Amniotic epithelial cell (primary cell): ENCODE results near the gene FAM171A1.
"Not testable (repeated sequence)": the region's sequence is repeated elsewhere in the genome, so short reads cannot be mapped to it uniquely, and the experiment has no call there.

ENCODE experiments used
- DNase-seq: peaks from one replicate; pipeline ENCODE4 v3.0.0-alpha.2; 2010; ENCODE audit warnings: low read depth

FAM171A1 gene

DNA sequence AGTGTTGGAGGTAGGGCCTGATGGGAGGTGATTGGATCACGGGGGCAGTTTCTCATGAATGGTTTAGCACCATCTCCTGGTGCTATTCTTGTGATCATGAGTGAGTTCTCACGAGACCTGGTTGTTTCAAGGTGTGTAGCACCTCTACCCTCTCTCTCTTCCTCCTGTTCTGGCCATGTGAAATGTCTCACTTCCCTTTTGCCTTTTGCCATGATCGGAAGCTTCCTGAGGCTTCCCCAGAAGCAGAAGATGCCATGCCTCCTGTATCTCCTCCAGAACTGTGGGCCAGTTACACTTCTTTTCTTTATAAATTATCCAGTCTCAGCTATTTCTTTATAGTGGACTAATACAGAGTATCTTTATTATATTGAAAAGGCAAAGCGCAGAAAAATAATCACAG is 90.1 kb downstream of the FAM171A1 start:
- no peak for DNase-seq

DNA sequence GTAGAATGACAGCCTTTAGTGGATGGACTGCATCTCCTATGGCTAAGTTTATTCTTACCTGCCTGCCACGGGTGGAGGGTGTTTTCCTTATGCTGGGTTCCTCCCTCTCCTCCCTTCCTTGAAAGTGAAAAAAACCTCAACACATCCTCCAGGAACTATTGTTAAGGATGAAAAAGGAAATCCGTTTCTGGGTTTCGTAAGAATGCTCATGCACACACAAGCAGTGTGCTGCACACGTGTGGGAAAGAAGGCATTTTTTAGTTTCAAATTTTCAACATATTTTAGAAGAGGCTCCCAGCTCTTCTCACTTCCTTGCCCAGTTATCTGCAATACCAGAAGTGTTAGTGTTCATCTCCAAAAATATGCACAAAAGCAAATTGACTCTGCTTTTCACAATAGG is 90.6 kb downstream of the FAM171A1 start:
- no peak for DNase-seq

DNA sequence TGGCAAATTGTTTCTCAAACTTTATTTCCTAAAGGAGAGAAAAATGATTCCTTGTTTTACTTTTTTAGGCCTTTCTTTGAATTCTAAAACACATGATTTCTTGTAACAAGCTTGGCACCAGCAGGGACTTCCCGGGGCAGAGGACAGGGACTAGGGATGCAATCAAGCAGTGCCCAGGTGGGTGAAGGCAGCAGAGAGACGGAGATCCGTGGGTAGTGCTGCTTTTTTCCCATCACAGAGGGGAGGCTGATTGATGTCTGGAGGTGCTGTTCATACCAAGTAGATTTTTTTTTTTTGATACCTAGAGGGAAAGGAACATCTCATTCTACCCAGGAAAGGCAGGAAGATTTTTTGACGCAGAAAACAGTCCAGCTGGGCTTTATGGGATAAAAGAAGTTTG is 91.9 kb downstream of the FAM171A1 start:
- no peak for DNase-seq

DNA sequence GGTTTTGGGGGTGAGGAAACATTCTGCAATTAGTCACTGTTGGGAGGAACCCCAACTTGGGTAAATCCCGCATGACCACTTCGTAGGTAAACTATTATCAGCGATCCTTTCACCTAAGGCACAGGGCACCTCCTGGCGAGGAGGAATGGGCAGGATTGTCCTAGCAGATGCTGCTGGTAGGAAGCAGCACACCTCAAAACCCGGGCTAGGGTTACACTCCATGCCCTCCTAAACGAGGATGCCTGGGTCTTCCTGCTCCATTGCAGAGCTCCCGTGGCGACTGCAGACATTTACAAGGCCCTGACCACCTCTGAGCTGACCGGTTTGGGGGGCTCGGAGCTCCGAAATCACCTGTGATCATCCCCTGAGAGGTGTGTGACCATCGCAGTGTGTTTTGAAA is 92.3 kb downstream of the FAM171A1 start:
- no peak for DNase-seq

DNA sequence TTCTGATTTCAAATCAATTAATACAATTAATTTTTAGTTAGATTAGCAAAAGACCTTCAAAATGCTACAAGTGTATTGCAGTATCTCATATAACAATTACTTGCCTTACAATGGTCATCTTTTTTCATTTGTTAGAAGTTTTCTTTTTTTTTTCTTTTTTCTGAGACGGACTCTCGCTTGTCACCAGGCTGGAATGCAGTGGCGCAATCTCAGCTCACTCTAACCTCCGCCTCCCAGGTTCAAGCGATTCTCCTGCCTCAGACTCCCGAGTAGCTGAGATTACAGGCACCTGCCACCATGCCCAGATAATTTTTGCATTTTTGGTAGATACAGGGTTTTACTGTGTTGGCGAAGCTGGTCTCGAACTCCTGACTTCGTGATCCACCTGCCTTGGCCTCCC is 95.0 kb downstream of the FAM171A1 start:
- DNase-seq = peak; percentile 40

DNA sequence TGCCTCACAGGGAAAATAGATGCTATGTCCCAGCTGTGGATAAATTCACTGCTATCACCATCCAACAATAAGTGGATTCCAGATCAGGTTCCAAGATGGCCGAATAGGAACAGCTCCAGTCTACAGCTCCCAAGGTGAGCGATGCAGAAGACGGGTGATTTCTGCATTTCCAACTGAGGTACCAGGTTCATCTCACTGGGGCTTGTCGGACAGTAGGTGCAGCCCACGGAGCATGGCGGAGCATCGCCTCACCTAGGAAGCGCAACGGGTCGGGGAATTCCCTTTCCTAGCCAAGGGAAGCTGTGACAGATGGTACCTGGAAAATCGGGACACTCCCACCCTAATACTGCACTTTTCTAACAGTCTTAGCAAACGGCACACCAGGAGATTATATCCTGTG is 101.3 kb downstream of the FAM171A1 start:
- not testable (repeated sequence) for DNase-seq

DNA sequence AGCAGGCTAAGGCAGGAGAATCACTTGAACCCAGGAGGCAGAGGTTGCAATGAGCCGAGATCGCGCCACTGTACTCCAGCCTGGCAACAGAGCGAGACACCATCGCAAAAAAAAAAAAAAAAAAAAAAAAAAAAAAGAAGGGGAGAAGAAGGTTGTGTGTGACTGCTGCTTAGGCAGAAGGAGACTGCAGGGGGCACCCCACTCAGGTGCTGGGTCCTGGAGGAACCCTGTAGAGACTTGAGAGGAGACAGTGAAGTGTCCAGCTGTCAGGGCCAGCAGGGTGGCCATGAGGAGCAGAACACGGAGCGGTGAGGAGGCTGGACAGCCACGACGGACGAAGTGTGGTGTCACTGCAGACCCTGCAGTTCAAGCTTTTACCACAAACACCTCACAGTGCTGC is 103.6 kb downstream of the FAM171A1 start:
- DNase-seq = no peak

DNA sequence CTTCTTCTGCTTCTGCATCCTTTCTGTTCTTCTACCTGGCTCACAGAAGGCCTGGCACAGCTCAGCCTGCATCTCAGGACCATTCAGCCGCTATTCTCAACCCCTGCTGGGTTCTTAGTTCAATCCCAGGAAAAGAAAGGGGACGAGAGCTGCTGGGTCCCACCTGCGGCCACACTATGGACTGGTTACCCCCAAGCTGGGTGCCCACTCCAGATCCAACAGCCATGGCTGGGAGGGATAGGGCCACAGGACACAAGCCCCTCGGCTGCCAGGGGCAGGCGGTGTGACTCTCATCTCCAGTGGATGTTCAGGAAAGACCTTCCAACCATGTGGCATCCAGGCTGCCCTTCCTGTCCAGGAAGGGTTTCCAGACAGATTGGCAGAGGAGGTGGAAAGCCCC is 105.0 kb downstream of the FAM171A1 start:
- no peak for DNase-seq

DNA sequence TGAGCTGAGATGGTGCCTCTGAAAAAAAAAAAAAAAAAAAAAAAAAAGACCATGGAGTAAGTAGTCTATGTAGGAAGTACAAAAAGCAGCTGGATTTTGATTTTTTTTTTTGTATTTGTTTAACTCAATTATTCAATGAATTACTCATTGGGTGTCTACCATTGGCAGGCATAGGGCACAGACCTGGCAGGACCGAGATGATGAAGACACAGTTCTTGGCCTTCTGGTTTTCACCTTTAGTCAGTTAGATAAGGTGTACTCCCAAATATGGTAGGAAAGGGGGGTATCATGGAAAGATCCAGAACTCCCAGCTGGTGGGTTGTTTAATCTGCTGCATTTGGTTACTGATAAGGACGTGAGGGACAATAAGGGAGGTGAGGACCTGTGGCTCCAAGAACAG is 105.5 kb downstream of the FAM171A1 start:
- DNase-seq = no peak

DNA sequence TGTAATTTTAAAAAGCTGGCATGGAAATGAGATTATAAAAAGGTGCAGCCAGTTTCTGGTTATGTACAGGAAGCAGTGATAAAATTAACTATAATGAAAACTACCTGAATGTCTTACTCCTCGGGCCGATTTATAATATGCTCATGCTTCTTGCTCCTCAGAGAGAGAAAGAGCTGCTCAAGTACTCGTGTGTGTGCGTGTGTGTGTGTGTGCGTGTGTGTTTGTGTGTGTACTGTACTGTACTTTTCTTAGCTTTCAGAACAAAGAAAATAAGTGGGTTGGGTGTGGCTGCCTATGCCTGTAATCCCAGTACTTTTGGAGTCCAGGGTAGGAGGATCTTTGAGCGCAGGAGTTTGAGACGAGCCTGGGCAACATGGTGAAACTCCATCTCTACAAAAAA is 106.0 kb downstream of the FAM171A1 start:
- no peak for DNase-seq

DNA sequence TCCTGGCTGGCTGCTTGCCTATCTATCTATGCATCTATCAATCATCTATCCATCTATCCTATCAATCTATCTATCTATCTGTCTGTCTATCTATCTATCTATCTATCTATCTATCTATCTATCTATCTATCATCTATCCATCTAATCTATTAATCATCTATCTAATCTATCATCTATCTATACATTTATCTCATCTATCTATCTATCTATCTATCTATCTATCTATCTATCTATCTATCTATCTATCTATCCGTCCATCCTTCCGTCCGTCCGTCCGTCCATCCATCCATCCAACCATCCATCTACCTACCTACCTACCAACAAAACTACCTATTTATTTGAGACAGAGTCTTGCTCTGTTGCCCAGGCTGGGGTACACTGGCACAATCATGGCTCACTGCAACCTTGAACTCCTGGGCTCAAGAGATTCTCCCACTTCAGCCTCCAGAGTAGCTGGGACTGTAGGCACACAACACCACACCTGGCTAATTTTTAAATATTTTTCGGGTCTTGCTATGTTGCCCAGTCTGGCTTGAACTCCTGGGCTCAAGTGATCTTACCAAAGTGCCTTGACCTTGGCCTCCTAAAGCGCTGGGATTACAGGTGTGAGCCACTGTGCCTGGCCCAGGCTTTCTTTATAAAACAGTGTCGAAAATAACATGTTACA is 107.3 kb downstream of the FAM171A1 start:
- DNase-seq = no peak

DNA sequence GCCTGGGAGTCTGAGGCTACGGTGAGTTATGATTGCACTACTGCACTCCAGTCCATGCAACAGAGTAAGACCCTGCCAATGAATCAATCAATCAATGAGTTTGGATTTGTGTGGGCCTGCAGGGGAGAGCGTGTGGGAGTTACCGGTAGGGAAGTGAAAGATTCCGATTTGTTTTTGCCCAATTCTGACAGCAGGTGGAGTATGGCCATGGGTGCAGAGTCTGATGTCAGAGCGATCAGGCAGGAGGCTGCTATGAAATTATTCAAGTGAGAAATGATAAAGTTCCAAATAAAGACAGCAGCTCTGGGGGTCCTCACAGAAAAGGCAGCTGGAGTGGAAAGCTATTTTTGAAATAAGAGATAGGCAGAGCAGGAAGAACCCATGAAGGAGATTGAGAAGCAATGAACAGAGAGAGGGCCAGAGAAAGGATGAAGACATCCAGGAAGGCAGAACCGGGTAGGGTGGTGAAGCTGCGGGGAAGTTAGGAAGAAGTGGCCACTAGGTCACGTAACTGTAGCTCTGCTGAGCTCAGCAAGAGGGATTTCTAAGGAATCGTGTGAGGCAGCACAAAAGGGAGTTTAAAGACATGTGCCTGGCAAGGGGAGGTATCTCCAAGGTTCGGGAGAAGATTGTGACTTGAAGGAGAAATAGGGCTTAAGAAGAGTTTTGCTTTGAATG is 108.9 kb downstream of the FAM171A1 start:
- peak; percentile 9 for DNase-seq

DNA sequence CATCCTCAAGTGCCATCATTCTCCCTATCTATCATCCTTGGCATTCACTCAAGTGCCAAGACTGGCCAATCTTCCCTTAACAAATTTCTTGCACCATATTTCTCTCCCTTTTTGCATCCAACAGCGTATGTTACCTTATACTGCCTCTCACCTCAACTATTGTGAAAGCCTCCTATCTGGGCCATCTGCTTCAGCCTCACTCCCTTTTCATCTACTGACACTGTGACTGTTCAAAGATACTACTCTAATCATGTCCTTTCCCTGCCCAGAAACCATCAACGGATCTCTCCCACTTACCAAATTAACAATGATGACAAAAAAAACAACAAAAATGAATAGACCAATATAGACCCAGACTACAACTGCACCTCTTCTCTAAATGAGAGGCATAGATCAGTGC is 112.0 kb downstream of the FAM171A1 start:
- DNase-seq = no peak

DNA sequence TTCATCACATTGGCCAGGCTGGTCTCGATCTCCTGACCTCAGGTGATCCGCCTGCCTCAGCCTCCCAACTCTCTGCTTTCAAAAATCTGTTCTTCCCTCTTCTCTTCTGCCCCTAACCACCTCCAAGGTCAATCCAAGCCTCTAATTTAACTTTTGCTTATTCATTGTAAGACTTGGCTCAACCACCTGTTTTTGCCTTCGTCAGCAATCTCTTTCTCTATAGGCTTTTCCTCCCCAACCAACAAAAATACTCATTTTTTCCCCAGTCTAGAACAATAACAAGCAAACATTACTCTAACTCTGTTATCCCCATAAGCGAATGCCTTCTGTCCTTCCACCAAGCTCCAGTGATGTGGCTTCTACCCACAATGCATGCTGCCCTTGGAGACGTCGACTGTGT is 112.8 kb downstream of the FAM171A1 start:
- DNase-seq = no peak

DNA sequence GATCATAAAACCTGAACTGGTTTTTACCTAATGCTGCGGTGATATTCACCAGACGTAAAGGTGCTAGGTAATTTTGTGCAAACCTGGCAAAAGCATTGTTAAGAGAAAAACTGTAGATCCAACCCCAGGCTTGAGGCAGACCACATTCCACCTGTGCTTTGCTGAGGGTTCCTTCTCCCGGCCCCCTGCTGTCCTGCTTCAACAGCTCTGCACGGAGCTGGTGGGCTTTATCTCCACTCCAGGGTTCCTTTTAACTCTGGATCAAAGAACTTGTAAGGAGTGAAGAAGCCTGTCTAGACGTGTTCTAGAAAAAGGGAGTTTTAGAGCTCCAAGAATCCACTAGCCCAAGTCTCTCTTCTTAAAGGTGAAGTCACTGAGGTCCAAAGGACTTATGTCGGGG is 115.1 kb downstream of the FAM171A1 start:
- DNase-seq = no peak

DNA sequence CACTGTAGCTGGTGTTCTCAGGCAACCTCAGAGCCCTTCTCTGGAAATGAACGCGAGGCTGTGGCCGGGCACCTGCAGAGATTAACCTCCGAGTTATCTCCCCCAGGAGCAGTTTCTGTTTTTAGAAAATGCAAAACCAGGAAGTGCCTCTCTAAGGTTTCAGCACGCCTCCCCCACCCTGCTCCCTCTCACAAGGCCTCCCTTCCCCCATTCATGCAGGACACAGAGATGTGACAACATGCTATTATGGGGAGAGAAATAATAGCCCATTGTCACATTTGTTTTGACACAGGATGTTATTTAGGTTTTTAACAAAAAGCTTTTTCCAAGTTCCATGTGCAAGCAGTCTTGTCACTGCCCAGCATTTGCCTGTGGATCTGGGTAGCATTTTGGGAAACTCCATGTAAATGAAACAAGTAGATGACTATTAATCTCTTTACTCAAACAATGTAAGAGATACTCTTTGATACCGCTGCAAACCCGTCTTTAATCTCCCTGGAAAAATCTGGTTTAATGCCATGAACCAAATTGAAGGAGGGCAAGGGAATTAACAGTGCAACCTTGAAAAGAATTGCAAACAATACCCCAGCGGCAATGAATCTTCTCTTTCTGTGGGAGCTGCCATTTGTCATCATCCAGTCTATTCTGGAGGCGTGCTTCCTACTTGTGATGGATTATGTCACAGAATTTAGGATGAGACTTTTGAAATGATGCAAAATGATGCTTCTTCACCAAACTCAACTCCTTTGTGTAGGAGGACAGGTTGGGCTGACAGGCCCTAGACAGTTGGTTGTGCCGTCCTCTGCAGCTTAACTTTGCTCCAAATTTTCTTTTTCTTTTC is 116.1 kb downstream of the FAM171A1 start:
- DNase-seq = no peak

DNA sequence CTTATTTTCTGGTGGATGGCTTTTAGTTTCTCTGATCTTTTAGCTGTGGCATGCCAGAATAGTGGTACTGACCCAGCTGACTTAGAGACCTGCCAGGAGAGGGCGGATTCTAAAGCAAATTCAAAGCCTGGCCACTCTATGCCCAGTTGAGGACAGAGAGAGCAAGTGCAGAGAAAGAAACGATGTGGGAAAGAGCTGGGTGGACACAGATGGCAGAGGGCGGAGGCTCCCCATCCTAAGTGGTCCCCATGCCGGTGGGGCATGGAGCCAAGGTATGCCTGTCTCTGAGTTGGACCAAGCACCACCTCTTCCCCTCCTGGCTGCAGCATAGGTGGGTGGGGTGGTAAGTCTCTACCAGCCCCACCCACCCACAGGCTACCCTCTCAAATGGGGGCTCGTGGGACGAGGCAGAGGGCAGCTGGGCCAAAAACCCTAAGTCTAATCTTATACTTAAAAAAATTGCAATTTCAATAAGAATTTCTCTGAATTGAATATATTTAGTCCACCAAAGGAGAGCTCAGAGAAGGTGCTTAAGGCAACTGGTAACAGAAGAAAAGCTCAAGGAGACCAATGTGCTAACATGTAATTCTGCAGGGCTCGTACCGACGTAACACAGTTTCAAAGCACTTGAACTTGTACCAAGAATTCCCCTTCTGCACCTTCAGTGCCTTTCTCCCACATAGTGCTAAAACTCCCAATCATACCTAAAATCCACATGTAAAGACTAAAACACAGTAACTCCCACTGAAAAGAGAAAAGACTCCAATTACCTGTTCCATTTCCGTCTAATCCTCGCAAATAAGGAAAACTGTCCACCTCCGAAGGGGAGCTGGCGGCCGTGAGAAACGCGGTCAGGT is 116.9 kb downstream of the FAM171A1 start:
- DNase-seq = no peak

DNA sequence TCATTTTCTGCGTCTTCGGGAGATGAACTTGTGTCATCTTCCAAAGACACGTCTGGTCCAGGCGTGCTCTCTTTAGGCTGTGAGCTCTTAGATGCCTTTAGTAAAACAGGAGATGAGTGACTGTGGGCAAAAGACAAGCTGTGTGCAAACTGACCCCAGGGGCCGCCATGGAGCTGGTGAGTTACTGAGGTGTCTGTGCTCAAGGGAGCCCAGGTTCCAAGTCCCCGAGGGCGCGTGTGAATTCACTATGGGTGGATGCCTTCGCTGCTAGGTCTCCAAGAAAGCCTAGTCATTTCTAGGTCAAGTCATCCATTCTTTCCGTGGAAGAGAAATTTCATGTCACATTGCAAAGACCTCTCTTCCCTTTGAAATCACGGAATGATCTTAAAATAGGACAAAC is 118.7 kb downstream of the FAM171A1 start:
- no peak for DNase-seq

DNA sequence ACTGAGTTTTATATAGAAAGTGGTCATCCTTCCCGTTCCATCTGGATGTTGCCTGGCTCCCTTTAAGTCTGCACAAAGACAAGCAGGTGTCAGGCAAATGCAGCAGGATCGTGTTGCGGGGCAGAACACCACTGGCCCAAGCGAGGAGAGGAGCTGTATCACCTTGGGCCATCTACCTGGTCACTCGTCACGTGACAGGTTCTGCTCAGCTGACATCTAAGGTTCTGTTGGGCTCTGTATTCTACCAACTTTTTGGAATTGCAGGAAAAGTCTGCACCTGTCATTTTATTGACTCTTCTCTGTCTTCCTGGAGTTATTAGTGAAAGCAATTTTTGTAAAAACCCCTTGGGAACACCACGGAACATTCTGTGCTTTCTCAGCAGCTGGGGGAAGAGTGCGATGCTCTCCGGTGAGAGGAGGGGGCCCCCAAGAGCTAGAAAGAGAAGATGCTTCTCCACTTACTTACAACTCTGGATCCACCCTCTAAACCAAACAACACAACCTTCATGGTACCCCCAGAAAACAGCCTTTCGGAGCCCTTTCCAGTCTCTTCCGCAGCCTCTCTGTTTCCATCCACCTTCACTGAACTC is 119.2 kb downstream of the FAM171A1 start:
- no peak for DNase-seq

DNA sequence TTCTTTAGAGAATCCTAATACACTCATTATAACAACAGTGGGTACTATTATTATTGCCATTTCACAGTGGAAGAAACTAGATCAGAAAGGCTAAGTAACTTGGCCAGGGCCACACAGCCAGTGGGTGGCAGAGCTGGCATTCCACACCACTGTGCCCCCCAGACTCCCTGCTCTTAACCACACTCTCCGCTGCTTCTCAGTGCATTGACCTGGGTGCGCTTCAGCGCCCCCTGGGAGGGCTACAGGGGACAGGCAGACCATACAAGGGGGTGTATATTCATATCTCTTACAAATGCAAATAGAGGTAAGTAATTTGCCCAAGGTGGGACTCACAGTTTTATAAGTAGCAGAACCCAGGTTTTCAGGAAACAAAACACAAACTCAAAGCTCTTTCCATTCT is 125.6 kb downstream of the FAM171A1 start:
- no peak for DNase-seq

DNA sequence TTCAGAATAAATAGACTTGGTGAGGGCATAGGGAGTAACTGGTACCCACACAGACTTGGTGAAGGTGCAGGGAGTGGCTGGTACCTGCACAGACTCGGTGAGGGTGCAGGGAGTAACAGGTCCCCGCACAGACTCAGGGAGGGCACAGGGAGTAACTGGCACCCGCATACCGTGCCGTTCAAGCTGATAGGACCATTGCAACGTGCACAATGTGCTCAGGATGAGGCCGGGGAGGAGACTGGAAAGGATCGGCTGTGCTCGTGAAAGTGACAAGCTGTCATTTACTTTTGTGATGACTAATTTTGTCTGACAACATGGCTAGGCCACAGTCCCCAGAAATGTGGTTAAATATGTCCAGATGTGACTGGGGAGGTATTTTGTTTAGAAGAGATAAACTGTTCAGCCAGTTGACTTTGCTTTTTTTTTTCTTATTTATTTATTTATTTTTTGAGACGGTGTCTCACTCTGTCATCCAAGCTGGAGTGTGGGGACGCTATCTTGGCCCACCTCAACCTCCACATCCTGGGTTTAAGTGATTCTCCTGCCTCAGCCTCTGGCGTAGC is 126.4 kb downstream of the FAM171A1 start:
- no peak for DNase-seq
